Bronchial epithelial cell (primary cell): Measurements from ENCODE around the gene EFNA5. TPM values are rescaled to one million over a fixed set of nuclear protein-coding genes. Genes with fewer than 3 reads are reported as not detected.

Source experiments
- DNase-seq: peaks from one replicate; pipeline ENCODE4 v3.0.0-alpha.2; 2010; ENCODE audit warnings: low read depth
- FAIRE-seq: peaks from 2 replicates; lab custom pipeline; 2011; peaks lifted over from hg19 to GRCh38; lab: Jason Lieb, UNC
- H3K27me3 ChIP-seq: 2 replicates; pipeline ENCODE4 v1.5.1; 2011; ENCODE audit warnings: low read length; ENCODE audit not compliant: control insufficient read depth, insufficient read depth
- H3K36me3 ChIP-seq: 2 replicates; pipeline ENCODE4 v1.5.1; 2011; ENCODE audit warnings: low read length; ENCODE audit not compliant: control insufficient read depth, insufficient read depth
- H3K4me3 ChIP-seq: 2 replicates; pipeline ENCODE4 v1.5.1; 2011; ENCODE audit warnings: mild to moderate bottlenecking, low read depth, low read length, control low read depth
- CTCF ChIP-seq: IDR thresholded peaks from 2 replicates; pipeline ENCODE4 v1.5.1; 2011; ENCODE audit warnings: mild to moderate bottlenecking, moderate library complexity, low read length, control low read depth, inconsistent platforms; ENCODE audit not compliant: insufficient read depth, severe bottlenecking
- total RNA-seq: library from RNA; depleted of rRNA; stranded (reverse); fragments of >200 nt; gene quantifications from 2 replicates; pipeline ENCODE4 v1.2.1, GENCODE V29; 2014

The EFNA5 gene
- total RNA-seq, 1 donor from 2014 or later, result 3.9 TPM

- Histone ChIP-seq H3K36me3 (no peaks in the 10 kb centered on the region), H3K4me3 (no peak overlapping the region), H3K27me3 (no peaks in the 10 kb centered on the region)
- FAIRE-seq (peak; percentile 32), DNase-seq (peak; percentile 76)
- TF ChIP-seq CTCF, result no peak
Measured at GRCh38 chr5:107376546-107377276, 294.0 kb downstream of the EFNA5 start.

- FAIRE-seq (no peak), DNase-seq (no peak)
- Histone ChIP-seq H3K4me3 (no peak overlapping the region), H3K27me3 (no peaks in the 10 kb centered on the region), H3K36me3 (no peaks in the 10 kb centered on the region)
- no peak for TF ChIP-seq CTCF
Measured at GRCh38 chr5:107373549-107374263, 297.0 kb downstream of the EFNA5 start.

- no peak overlapping the region for H3K4me3 ChIP-seq
- FAIRE-seq, result no peak
- no peaks in the 10 kb centered on the region for H3K36me3 ChIP-seq
- no peak for DNase-seq
- TF ChIP-seq CTCF, result no peak
- H3K27me3 ChIP-seq, result no peaks in the 10 kb centered on the region
Measured at GRCh38 chr5:107372723-107373450, 297.9 kb downstream of the EFNA5 start.

GRCh38 chr5:107370396-107370968, 300.3 kb downstream of the EFNA5 start:
- no peaks in the 10 kb centered on the region for H3K27me3 ChIP-seq
- no peak for TF ChIP-seq CTCF
- H3K4me3 ChIP-seq, result no peak overlapping the region
- no peak for FAIRE-seq
- peak; percentile 78 for DNase-seq
- no peaks in the 10 kb centered on the region for H3K36me3 ChIP-seq

- no peaks in the 10 kb centered on the region for H3K27me3 ChIP-seq
- no peaks in the 10 kb centered on the region for H3K36me3 ChIP-seq
- no peak for TF ChIP-seq CTCF
- FAIRE-seq, result no peak
- no peak for DNase-seq
- no peak overlapping the region for H3K4me3 ChIP-seq
Measured at GRCh38 chr5:107369622-107370021, 301.1 kb downstream of the EFNA5 start.
